NOMO-1 (cell line): ENCODE measurements around the gene UTP20.

ENCODE experiments used
- DNase-seq, 2 experiments: peaks; one replicate each; lab custom pipeline; 2025; ENCODE audit not compliant: unreplicated experiment in 2 of 2; lab: John Stamatoyannopoulos, UW

The UTP20 gene

DNA sequence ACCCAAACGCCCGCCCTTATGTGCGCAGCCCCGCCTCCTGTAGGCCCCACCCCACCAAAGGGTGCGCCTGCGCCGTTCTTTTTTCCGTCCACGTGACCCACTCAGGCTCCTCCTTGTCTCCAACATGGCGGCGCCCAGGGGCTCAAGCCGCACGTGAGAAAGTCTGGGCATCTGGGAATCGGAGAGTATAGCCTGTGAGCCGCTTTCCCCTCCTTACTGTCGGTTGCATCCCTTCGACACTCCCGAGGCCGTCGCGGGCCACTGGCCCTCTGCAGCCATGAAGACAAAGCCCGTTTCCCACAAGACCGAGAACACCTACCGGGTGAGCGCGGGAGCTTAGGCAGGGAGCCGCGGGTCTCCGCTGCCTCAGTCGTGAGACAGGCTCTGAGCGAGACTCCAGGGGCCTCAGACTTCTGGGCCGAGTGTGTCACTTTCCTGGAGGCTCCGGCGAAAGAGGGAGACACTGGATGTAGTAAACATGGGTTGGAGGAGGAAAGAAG lies at the start of gene UTP20:
UTP20 (plus strand) TSS at position 100 of the 500 bp plus-strand sequence; CDS start at position 278, 178 bp downstream.
- DNase-seq, result peak; percentile 74 to 83

DNA sequence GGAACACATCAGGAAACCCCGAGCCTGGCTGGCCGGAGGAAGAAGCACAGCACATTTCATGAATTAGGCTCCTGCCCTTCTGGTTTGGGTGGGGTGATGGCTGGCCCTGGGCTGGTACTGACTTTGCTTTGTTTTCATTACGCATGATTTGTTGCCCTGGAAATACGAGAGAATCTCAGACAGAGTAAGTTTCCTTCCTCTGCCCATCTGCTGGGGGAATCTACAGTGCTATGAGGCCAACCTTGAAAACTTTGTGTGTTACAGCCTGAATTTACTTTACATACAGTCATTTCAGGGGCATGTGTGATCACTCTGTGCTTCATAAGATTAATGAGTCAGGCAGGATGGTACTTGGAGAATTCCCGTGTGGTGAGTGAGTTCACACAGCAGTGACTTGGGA lies 49.4 kb upstream of the UTP20 start:
- no peak for DNase-seq

DNA sequence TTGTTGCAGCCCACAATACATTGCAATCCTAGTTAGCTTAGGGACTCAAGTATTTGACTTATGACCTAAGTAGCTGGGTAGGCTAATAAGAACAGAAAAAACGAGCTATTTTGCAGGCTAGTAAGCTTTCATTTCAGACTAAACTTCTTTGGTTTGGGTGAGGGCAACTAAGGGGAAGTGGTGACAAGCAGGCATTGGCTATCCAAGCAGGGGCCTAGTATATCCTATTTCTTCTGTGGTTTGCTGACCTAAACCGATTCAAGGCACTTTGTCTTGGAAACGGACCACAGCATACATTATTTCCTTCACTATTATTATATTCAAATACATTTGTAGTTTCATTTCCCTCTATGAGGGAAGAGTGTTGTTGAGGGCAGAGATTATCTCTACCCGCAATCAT lies 48.3 kb upstream of the UTP20 start:
- peak; percentile 2 to 6 for DNase-seq

DNA sequence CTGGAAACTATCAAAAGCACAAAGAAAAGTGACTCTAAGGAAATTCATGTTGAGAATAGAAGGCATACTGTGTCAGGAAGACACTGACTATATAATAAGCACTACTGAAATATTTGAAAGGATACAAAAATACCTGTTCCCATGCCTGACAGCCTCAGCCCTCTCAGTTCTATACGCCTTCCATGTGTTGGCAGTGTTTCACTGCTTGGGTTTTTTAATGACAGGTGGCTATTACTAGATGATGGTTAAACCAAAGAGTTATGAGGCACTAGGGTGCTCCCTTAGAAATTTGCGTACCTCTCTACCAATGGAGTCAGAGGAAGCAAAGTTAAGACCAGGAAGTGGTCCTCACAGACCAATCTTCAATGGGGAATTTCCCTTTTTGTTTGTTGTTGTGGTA lies 44.2 kb upstream of the UTP20 start:
- DNase-seq, result no peak

DNA sequence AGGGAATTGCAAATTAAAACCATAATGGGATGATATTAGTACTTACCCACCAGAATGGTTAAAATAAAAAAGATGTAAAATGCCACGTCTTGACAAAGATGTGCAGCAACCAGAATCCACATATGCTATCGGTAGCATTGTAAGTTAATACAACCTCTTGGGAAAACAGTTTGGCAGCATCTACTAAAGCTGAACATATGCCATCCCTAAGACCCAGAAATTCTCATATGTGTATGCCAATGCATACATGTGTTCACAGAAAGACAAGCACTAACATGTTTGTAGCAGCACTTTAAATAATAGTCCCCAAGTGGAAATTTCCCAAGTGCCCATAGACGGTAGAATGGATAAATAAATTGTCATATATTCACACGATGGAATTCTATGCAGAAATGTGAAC lies 41.6 kb upstream of the UTP20 start:
- DNase-seq, result no peak

DNA sequence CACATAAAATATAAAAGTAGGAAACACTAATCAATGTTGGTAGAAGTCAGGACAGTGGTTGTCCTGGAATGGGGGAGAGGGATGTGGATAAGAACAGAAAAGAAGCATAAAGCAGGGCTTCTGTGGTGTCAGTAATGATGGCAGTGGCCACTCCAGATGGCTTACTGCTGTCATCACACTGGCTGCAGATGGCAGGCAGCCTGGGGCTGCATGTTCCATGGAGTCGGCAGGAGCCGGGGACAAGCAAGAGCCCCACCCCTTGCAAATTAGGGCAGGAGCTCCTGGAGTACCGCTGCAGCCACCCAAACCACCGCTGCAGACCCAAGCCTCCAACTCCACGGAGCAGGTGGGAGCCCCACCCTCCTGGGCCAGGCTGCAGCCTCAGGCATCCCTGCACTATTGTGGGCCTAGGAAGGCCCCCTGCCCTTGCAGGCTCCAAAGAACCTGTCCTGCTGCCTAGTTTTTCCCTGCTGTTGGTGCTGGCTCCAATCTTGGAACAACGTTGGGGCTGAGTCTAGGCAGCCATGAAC lies 41.0 kb upstream of the UTP20 start:
- no peak for DNase-seq

DNA sequence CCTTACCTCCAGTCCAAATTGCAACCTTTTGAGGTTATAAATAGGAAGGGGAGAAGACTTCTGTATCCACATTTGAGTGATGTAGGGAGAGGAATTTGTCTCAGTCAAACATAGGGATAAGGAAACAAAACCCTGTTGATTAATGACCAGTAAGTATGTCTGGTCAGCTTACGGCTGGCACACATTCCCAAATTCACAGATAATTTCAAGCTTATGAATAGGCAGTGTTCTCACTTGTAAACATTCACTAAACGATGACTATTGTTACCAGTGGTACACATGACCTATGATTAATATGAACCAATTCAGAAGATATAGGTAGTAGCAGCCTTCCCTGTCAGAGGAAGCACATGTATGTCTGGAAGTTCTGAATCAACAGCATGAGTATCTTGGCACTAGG lies 36.8 kb upstream of the UTP20 start:
- DNase-seq, result no peak

DNA sequence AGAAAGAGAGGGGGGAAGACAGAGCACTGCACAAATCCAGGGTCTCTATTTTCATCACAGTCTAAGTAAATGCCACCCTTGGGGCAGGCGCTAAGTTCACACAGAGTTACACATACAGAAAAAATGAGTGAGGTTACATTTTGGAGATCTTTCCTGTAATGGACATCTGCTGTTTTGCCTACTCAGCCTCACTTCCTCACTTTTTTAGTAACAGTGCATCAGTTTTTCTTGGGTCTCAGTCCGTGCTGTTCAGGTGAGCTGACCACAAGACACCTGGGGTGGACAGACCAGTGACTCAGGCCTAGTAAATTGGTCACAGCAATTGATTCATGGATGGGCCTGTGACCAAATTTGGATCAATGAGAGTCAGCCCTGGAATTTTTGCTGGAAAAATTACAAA lies 36.3 kb upstream of the UTP20 start:
- no peak for DNase-seq

DNA sequence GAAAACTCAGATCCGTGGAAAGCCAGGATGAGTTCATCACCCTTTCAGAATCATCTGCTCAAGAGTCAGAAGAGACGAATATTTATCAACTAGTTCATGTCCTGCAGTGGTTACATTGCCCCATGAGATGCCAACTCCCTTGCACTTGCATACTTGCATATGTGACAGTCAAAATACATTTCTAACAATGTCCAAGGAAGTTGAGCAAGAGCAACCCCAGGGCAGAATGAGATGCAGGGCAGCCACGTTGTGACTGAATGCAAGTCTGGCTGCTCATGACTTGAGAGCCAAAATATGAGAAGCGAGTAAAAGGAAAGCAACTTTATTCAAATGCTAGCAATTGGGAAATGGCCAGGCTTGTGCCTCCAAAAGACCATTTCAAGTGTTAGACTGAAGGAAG lies 23.6 kb upstream of the UTP20 start:
- DNase-seq, result no peak

DNA sequence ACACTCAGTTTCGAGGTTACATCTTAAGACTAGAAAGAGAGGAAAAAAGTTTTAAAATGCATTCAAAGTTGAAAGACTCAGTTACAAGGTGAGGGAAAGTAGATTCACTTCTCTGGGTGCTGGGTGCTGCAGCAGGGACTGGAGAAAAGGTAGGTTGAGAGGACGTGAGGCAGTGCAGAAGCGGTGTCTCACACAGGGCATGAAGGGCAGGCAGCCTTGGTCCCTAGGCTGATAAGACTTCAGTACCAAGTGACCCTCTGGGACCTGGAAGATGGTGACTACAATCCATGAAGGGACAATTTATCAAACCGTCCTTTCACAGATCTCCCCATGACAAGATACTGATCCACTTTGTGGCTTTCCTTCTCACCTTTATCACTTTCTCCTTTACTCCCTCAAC lies 22.5 kb upstream of the UTP20 start:
- no peak for DNase-seq

DNA sequence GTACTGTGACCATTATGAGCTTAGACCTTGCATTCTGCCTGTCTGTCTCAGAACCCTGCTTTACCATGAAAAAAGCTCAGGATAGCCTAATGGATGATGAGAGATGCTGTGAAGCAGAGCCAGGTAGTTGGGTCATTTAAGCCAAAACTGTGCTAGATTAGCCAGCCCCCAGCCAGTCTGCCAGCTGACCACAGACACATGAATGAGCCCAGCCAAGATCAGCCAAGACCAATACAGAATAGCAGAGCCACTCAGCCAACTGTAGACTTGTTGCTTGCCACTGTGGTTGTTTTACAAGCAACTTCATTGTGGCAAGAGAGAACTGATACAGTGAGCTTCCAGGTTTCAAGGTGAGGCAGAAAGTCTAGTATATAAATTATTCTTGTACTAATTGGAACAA lies 12.8 kb upstream of the UTP20 start:
- DNase-seq, result no peak

DNA sequence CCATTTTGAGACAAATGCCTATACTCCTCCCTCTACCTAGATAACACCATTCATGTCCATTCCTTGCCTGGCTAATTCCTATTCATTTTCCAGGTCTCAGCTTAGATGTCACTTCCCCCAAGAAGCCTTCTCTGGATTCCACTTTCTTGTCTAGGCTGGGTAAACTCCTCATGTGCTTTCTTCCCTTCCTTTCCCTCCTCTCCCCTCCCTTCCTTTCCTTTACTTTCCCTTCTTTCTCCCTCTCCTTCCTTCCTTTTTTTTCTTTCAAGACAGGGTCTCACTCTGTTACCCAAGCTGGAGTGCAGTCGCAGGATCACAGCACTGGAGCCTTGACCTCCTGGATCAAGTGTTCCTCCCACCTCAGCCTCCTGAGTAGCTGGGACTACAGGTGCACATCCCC lies 3.5 kb upstream of the UTP20 start:
- DNase-seq, result no peak

DNA sequence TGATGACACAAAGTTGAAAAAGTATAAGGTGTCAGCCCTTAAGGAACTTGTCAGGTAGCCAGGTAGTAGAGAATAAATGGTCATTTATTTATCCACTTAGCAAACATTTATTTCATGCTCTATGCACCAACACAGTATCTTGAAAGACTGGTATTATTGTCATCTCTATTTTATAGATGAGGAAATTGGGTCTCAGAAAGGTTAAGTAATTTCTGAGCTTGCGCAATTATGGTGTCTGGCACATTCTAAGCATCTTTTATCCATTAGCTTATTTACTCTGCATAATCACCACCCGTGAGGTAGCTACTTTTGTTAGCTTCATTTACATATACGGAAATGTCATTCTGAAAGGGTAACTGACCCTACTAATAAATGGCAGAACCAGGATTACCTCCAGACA lies 2.5 kb upstream of the UTP20 start:
- no peak for DNase-seq

DNA sequence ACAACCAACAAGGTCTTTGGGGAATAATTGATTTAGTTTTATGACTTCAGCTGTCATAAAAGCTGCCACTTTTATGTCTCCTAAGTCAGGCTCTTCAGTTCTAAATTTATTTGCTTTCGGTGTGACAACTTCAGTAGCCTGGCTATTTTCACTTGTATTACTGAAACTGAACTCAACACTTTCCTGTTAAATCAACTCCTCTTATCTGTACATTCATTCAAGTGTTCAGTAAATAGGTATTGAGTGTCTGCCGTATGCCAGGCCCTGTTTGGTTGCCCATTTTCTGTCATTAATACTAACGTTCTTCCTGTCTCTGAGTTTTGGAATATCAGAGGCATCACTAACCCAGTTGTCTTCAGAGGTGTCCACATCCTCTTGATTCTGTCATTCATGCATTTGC lies 7.5 kb downstream of the UTP20 start:
- no peak for DNase-seq

DNA sequence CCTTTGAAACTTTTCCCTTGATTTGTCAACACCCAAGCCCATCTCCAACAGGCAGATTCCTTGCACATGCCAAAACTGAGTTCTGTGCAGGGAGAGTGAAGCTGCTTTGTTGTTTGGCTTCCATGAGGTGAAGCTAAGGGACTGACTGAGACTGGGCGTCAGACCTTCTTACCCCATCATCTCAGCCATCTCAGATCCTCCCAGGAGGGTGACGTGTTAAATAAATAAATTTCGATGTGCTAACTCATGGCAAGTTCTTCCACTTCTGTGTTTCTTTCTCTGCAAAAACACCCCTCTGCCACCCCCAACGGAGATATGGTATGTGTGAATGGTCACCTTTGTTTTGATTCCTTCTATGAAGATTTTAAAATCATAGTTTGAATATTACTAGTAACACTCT lies 17.8 kb downstream of the UTP20 start:
- no peak for DNase-seq

DNA sequence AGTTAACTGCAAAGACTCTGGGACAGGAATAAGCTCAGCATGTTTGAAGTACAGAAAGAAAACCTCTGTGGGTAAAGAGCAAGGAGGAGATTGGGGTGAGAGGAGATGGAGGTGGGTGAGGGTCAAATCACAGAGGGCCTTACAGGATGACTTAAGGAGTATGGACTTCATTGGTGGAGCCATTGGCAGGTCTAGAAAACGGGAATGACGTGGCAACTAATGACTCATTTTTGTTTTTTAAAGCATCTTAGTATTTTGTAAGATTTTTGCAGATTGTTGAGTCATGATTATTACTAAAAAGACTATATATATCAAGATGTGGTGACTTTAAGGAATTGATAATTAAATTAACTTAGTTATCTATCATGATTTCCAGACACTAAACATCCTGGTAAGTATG lies 18.5 kb downstream of the UTP20 start:
- DNase-seq, result no peak

DNA sequence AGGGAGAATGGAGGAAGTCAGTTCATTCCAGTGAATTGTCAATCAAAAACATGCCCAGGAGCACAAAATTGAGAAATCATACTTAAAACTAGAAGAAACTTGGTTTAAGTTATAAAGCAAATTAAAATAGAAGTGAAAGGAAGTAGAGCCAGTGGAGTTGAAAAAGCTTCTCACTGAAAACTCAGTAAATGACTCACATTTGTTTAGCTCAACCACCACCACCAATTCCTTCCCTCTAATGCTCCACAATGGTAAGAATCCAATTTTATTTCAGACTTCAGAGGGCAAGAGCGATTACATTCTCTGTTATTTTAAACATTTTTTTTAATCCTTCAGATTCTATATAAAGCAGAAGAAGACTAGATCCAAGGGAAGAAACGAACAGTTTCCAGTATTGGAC lies 19.4 kb downstream of the UTP20 start:
- DNase-seq, result no peak

DNA sequence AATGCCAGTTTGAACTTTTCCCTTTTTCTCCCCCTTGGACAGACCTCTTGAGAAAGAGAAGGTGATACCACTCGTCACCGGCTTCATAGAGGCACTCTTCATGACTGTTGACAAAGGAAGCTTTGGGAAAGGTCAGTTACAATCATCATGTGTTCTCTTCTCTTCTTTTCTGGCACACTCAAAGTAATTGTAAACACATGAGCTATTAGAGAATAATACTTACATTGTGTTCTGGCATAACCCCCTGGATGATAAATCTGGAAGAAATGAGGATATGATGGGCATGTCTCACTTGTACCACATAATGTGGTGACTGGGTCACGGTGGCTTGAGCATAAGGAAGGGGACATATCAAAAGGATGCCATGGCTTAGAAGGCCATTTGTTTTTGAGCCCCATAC lies 20.0 kb downstream of the UTP20 start:
- DNase-seq, result no peak

DNA sequence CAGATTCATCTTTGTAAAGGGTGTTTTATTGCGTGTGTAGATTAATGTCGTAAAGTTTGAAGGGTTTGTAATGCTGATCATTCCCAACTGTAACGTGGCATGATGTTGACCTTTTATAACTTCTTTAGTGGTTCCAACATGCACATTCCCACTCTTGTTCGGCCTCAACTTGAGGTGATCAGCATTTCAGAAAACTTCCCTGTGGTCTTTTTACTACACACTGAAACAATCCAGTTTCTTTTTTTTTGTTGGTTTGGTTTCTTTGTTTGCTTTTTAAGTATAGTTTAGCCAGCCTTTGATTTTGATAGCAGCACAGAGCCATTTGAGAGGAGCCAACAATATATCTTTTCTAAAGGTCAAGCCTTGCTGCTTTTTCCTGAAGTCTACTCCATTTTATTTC lies 22.8 kb downstream of the UTP20 start:
- no peak for DNase-seq

DNA sequence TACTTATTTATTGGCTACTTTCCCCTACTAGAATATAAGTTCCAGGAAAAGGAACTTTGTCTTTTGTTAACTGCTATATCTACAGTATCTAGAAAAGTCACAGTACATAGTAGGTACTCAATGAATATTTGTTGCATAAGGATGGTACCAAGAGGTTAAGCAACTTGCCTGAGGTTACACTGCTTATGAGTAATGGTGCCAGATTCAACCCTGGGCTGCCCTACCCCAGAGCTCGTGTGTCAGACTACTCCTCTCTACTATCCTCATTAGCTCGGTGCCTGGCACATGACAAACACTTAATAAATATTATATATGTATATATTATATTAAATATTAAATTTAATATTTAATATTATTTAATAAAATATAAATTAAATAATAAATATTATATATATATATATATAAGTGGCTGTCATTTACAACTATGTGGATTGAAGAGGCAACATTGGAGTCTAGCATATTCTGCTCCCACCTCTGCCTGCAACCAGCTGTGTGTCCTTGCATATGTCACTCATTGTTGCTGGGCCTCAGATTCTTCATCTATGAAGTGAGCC lies 25.4 kb downstream of the UTP20 start:
- no peak for DNase-seq

DNA sequence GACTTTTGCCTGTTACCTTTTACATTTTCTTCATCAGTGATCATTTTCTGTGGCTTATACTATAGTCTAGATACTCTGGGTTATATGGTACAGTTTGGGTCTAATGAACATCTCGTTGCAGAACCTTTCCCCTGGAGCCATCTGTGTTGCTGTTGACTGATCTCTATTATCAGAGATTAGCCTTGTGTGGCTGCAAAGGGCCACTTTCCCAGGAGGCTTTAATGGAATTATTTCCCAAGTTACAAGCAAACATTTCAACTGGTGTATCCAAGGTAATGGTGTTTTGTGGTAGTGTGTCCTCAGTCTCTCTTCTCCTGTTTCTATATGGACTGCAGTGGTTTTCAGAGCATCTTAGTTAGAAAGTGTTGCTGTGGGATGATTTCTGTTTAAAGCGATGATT lies 25.9 kb downstream of the UTP20 start:
- no peak for DNase-seq

DNA sequence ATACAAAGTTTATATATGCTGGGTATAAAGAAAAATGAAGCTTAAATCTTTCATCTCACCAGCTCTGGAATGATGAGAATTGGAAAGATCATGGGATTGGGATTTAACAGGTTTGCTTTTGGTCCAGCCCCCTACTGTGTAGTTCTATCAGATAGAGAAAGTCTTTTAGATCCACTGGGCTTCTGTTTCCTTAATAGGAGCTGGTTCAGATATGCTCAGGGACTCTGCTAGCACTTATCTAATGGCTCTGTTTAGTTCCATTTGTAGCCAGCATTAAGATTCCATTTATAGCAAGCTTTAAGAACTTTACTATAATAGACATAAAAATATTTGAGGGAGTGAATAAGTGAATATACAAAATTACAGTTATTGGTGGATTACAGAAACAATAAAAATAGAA lies 42.6 kb downstream of the UTP20 start:
- DNase-seq, result no peak

DNA sequence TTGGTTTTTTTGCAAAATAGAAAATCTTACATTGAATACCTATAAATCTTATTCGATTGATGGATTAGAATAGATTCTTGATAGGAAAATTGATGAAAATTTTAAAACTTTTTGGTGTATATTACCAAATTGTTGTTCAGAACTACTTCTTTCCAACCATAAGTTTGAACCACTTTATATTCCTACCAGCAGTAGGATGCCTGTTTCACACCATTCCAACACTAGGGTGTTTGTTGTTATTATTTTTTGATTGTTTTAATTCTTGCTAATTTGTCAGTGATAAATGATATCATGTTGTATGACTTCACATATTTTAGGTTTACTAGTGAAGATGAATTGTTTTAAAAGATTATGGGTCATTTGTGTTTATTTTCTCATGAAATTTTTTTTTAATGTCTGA lies 43.4 kb downstream of the UTP20 start:
- no peak for DNase-seq
